ENCODE data around the gene APLN. TPM values are rescaled to one million over a fixed set of nuclear protein-coding genes. Genes with fewer than 3 reads are reported as not detected.

The APLN gene
- total and polyA plus RNA-seq, 8 donors: 1.0 to 14.2 (median 5.8) TPM

GRCh38 chrX:129649268-129650182, 5.2 kb downstream of the APLN start:
- no peak for TF ChIP-seq CTCF (IDR thresholded peaks at IDR 0.05)
- no peaks in the 10 kb centered on the region for H3K36me3 ChIP-seq
- no peak overlapping the region for H3K27ac ChIP-seq
- DNase-seq: no peak
- intact Hi-C loops (cut with DNase I): no loop called here
- peaks cover 0 to 16% of the 10 kb centered on the region in 2 donors for H3K27me3 ChIP-seq
- no peaks in the 10 kb centered on the region for H3K9me3 ChIP-seq
- peaks cover 5 to 7% of the 10 kb centered on the region in 2 donors for H3K4me1 ChIP-seq
- H3K4me3 ChIP-seq: no peak overlapping the region
- ATAC-seq: no peak

GRCh38 chrX:129648514-129649267, 6.1 kb downstream of the APLN start:
- peaks cover 0 to 7% of the 10 kb centered on the region in 2 donors for H3K27me3 ChIP-seq
- no peaks in the 10 kb centered on the region for H3K9me3 ChIP-seq
- intact Hi-C loops (cut with DNase I): no loop called here
- no peak for TF ChIP-seq CTCF (IDR thresholded peaks at IDR 0.05)
- no peak overlapping the region for H3K27ac ChIP-seq
- DNase-seq: no peak
- no peak overlapping the region for H3K4me3 ChIP-seq
- no peaks in the 10 kb centered on the region for H3K4me1 ChIP-seq
- ATAC-seq: no peak
- H3K36me3 ChIP-seq: no peaks in the 10 kb centered on the region

- no peak for TF ChIP-seq CTCF (IDR thresholded peaks at IDR 0.05)
- no peaks in the 10 kb centered on the region for H3K4me1 ChIP-seq
- no peak overlapping the region for H3K4me3 ChIP-seq
- H3K9me3 ChIP-seq: no peaks in the 10 kb centered on the region
- no peaks in the 10 kb centered on the region for H3K27me3 ChIP-seq
- no peak overlapping the region for H3K27ac ChIP-seq
- H3K36me3 ChIP-seq: no peaks in the 10 kb centered on the region
- DNase-seq (no peak), ATAC-seq (no peak)
- intact Hi-C loops (cut with DNase I): no loop called here
Measured at GRCh38 chrX:129647418-129648410, 7.0 kb downstream of the APLN start.

- Histone ChIP-seq H3K4me1 (no peaks in the 10 kb centered on the region), H3K27me3 (no peaks in the 10 kb centered on the region), H3K27ac (no peak overlapping the region), H3K36me3 (no peaks in the 10 kb centered on the region), H3K4me3 (no peak overlapping the region), H3K9me3 (no peaks in the 10 kb centered on the region)
- intact Hi-C loops (cut with DNase I): no loop called here
- ATAC-seq (no peak), DNase-seq (no peak)
- no peak for TF ChIP-seq CTCF (IDR thresholded peaks at IDR 0.05)
Measured at GRCh38 chrX:129646566-129647417, 8.0 kb downstream of the APLN start.

Data from left lung (tissue), 10 donors.